ENCODE measurements around the gene CCDC54.

The CCDC54 gene

DNA sequence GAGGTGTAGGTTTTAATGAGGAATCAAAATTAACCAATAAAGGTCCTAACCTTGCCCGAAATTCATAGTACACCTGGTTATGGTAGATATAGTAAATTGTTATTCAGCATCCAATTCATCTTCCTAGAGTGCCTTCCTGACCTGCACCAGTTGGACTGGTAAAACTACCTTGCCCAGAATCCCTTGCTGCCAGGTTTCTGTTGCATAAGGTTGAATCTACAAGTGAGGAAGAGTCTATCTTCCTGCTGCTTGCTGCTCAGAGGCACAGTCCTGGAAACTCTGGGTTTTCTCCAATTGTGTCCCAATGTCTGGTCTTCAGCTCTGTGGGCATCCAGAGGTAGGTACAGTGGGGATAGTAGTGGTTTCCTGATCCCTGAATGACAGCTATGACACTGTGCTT, 17.3 kb downstream of the CCDC54 start:
- no peak for DNase-seq

DNA sequence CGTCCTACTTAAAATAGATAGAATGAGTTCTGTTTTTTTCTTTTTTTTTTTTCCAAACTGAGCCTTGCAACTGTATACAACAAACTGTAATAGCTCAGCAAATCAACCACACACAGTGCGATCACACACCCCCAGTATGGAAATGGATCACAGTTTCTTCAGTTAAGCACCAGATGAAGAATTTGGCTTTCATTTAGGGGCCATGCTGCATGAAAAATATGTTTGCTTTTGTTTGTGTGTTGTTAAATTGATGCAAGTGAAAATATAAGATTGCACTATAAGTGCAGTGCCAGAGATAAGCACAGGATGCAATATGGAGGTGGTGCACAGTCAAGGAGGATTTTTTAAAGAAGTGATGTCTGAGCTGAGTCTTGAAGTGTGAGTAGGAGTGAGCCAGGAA, 17.8 kb downstream of the CCDC54 start:
- no peak for DNase-seq

DNA sequence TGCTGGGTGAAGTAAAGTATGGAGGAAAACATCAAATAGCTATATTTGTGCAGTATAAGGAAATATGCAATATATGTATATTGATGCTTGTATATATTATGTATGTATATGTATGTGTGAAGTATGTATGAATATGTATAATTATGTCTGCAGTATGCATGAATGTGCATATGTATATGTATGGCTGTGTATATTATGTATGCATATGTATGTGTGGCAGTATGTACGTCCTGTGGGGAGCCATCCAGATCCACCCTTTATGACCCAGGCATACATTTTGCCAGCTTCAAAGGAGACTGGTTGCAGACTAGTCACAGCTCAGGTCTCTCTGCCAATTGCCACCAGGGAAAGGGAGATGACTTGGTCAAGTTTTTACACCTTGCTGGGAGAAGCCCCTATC, 24.1 kb downstream of the CCDC54 start:
- no peak for DNase-seq

DNA sequence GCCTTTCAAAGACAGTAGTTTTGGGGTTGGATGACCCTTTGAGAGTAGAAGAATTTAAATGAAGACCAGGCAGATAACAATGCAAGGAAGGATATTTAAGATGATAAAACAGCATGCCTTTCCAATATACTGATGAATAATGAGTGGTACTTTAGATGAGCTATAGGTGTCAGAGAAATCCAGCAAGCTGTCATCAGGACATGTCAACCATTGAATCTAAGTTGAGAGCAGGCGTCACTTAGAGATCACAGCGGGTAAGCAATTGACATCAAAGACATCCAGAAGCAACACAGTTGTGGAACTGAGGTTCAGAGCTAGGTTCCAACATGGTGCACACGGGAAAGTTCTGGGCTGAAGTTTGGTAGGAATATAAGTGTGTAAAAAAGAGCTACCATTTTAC, 25.0 kb downstream of the CCDC54 start:
- no peak for DNase-seq

- no peak for DNase-seq
These were observed 27.7 kb downstream of the CCDC54 start for GRCh38 chr3:107404727-107405469.

DNA sequence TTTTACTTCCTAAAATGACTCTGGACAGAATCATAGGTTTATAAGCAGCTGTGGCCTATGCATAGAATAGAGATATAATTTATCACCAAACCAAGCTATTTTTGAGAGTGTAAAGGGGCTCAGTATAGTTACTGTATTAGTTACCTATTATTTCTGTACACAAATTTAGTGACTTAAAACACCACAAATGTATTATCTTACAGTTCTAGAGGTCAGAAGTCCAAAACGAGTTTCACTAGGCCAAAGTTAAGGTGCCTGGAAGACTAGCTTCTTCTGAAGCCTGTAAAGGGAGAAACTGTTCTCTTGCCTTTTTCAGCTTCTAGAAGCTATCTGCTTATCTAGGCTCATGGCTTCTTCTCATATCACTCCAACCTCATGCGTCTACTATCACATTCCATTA, 30.1 kb downstream of the CCDC54 start:
- DNase-seq, result no peak

DNA sequence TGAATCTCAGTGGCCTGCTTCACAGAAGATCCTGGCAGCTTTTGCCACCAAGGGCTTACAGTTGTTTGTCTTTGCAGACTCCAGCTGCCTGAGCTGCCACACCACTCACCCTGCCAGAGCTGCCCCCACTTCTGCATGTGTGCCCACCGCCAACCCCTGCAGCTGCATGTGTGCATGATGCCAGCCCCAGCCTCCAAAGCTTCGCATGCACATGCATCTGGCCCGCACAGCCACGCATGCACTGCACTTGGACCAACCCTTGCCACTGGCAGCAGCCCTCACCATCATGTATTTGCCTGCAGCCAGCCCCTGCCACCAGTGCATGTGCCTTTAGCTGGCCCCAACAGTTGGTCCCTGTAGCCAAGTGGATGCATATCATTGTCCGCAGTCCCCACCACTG, 31.3 kb downstream of the CCDC54 start:
- DNase-seq, result no peak

GRCh38 chr3:107409365-107409764, 32.1 kb downstream of the CCDC54 start:
- no peak for DNase-seq

DNA sequence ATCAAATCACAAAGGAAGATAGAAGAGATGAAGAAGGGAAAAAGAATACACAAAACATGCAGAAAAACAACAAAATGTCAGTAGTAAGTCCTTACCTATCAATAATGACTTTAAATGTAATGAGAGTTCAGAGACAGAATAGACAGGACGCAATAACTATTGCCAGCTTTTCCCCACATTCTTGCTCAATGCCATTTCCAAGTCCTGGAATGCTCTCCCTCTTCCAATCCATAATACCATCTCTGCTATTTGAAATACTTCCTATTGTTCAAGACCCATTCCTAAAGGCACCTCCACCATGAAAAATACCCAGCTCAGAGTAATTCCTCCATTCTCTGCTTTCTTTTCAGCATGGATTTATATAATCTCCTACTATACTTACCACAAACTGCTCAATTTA, 33.4 kb downstream of the CCDC54 start:
- DNase-seq, result no peak

DNA sequence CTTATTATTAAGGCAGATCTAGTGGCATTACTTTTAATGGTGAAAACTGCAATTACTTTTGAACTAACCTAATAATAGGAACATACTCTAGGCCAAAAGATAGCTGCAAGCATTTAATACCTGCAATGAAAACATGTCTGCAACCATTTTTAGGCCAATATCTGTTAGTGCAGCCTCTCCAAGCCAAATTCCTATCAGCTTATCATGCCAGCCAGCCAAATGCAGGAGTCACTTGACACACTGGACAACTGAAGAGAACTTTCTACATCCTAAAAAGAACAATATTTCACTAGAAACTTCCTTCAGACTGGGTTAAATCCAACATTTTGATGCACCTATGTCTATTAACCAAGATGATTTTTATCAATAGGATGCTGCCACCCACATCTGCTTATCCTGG, 33.8 kb downstream of the CCDC54 start:
- DNase-seq, result no peak

- DNase-seq, result no peak
These were observed 34.5 kb downstream of the CCDC54 start for GRCh38 chr3:107411779-107412178.

- no peak for DNase-seq
These were observed 35.1 kb downstream of the CCDC54 start for GRCh38 chr3:107412376-107412775.

DNA sequence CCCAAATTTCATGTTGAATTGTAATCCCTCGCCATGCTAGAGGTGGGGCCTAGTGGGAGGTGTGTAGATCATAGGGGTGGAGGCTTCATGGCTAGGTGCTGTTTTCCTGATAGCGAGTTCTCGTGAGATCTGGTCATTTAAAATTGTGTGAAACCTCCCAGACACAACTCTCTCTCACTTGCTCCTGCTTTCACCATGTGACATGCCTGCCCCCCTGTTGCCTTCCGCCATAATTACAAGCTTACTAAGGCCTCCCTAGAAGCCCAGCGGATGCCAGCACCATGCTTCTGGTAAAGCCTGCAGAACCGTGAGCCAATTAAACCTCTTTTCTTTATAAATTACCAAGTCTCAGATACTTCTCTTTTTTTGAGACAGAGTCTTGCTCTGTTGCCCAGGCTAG, 36.0 kb downstream of the CCDC54 start:
- DNase-seq, result no peak

GRCh38 chr3:107414325-107414964, 37.2 kb downstream of the CCDC54 start:
- DNase-seq, result no peak

DNA sequence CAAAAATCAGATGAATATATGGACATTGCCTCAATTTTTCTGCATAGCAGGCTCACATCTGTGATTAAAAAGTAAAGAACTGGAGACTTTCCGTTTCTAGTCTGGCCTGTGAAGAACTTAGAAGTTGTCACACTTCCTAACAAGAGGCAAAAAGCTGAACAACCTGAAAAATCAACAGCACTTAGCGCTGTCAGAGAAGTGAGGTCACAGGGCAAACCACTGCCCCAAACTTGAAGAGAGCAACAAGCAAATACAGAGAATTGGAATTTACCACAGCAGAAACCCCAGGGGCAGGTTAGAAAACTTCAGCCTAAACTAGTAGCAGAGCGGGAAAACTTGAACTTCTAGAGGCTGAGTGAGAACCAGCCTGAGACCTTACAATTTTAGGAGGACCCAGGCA, 38.9 kb downstream of the CCDC54 start:
- DNase-seq, result no peak

DNA sequence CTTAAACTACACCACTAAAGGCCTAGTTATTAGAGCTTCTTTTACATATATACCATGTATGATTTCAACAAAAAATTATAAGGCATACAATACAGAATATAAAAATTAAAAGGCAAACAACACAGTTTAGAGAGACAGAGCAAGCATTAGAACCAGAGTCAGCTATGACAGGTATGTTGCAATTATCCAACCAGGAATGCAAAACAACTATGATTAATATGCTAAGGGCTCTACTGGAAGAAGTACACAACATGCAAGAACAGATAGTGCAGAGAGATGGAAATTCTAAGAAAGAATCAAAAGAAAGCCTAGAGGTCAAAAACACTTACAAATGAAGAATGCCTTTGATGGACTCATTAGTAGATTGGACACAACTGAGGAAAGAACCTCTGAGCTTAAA, 39.6 kb downstream of the CCDC54 start:
- DNase-seq, result no peak

GRCh38 chr3:107421170-107421792, 44.0 kb downstream of the CCDC54 start:
- DNase-seq, result peak; percentile 15

DNA sequence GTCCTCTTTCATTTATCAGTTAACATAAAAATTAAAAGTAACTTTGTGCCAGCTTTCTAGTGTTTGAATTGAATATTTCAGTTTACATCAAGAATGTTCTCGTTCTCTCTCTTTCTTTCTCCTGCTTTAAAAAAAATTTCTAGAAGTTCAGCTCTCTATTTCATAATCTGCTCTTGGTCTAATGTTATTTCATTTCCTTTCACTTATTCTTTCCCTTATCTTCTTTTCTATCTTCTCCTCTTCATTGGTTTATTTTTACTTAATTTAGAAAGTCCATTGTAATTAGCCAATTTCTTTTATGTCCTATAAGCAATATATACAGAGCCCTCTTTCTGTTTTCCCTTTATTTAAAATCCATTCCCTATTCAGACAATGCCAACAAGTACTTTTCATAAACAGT, 44.6 kb downstream of the CCDC54 start:
- DNase-seq, result no peak

DNA sequence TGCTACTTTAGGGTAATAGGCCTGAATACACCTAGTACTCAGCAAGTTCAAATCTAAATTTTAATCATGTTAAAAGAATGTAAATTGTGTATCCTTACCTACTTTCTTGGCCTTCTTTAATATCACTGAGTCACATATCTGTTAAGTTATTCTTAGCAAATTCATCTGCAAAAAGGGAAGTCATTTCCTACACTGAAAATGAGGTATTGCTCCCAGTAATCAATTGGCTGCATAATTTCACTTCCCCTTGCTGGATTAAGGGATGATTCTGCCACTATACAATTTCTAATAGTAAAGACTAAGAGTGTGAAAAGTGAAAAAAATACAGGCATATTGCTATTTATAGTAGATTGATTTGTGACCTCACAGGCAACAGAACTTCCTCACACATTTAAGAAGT, 47.8 kb downstream of the CCDC54 start:
- DNase-seq, result no peak

- DNase-seq, result no peak
These were observed 49.0 kb downstream of the CCDC54 start for GRCh38 chr3:107426223-107426622.
